GM15510 (cell line): ENCODE data around the gene DPM2.

Source experiments
- POLR2A ChIP-seq: IDR thresholded peaks from 3 replicates; pipeline ENCODE4 v1.6.1; 2011; ENCODE audit warnings: borderline replicate concordance; ENCODE audit not compliant: insufficient read length; ENCODE audit errors: extremely low read depth

DPM2 gene

GRCh38 chr9:127940593-127940992, 2.9 kb upstream of the DPM2 start:
- TF ChIP-seq POLR2A, result no peak

- no peak for TF ChIP-seq POLR2A
Observed at GRCh38 chr9:127938298-127938690, 640 bp upstream of the DPM2 start.

- TF ChIP-seq POLR2A, result no peak
Observed at GRCh38 chr9:127937056-127937387, 632 bp downstream of the DPM2 start.

- no peak for TF ChIP-seq POLR2A
Observed at GRCh38 chr9:127936347-127936852, 1.3 kb downstream of the DPM2 start.

- no peak for TF ChIP-seq POLR2A
Observed at GRCh38 chr9:127935765-127936221, 1.9 kb downstream of the DPM2 start.

- no peak for TF ChIP-seq POLR2A
Observed at GRCh38 chr9:127934986-127935385, 2.7 kb downstream of the DPM2 start.

GRCh38 chr9:127934248-127934647, 3.4 kb downstream of the DPM2 start:
- TF ChIP-seq POLR2A, result no peak

GRCh38 chr9:127931092-127931881, 6.4 kb downstream of the DPM2 start:
- TF ChIP-seq POLR2A, result no peak

- TF ChIP-seq POLR2A, result no peak
Observed at GRCh38 chr9:127930231-127931091, 7.2 kb downstream of the DPM2 start, which contains the start of gene PIP5KL1. TSS of gene PIP5KL1 (minus strand) at chr9:127930777. CDS start at chr9:127930752, 25 bp downstream.

GRCh38 chr9:127929625-127929979, 8.1 kb downstream of the DPM2 start:
- TF ChIP-seq POLR2A, result no peak

- no peak for TF ChIP-seq POLR2A
Observed at GRCh38 chr9:127928676-127929624, 8.7 kb downstream of the DPM2 start.

- TF ChIP-seq POLR2A, result no peak
Observed at GRCh38 chr9:127927988-127928675, 9.5 kb downstream of the DPM2 start.

GRCh38 chr9:127927201-127927987, 10.3 kb downstream of the DPM2 start:
- TF ChIP-seq POLR2A, result no peak
